K562 (cell line): Measurements from ENCODE around the gene CD72. TPM values are rescaled to one million over a fixed set of nuclear protein-coding genes. Genes with fewer than 3 reads are reported as not detected.

ENCODE experiments used
- ATAC-seq: fragments of 200-7000 bp; cut with Tn5 transposase; 3 replicates; pipeline ENCODE4 v1.9.1; 2020; ENCODE audit warnings: moderate library complexity
- BruUV-seq: library from RNA; stranded (reverse); fragments of 400-500 nt; replicated peaks from 2 replicates; lab custom pipeline; 2021; lab: Mats Ljungman, UMichigan
- CTCF ChIA-PET: fragments of 300-600 bp; formaldehyde crosslinking; extraction: SDS; loops from one replicate; lab custom pipeline; 2021; ENCODE audit warnings: low intra/inter-chr PET ratio; lab: Yijun Ruan, JAX
- POLR2A ChIA-PET: fragments of 300-600, 350-650 bp; sonication (Branson Sonifier 250); formaldehyde crosslinking; extraction: SDS; loops from one replicate; lab custom pipeline; 2021; ENCODE audit warnings: antibody characterized with exemption, inconsistent platforms; lab: Yijun Ruan, JAX
- DNase-seq, 4 experiments: peaks; one replicate each; pipeline versions ENCODE4 v3.0.0 to v3.0.0-alpha.2; 2011 to 2018; ENCODE audit warnings: low spot score in 3 of 4, mixed read lengths in 3 of 4; ENCODE audit errors: extremely low read depth in 1 of 4
- FAIRE-seq: peaks from 2 replicates; lab custom pipeline; 2011; peaks lifted over from hg19 to GRCh38; lab: Jason Lieb, UNC
- H2AFZ ChIP-seq: 2 replicates; pipeline ENCODE4 v1.6.0; 2011; ENCODE audit warnings: low read depth, low read length, control low read depth, inconsistent platforms
- H3K27ac ChIP-seq: fragments of 200-600 bp; 3 replicates; pipeline ENCODE4 v1.8.0; 2011; ENCODE audit warnings: low read depth, mild to moderate bottlenecking, control low read depth, inconsistent platforms, low read length, moderate library complexity, mixed read lengths; ENCODE audit errors: extremely low read depth
- H3K27me3 ChIP-seq, 2 experiments: fragments of 300-600 bp in 1 of 2; 2 replicates in 1 of 2; 3 replicates in 1 of 2; pipeline versions ENCODE4 v1.6.0 to v1.8.0; 2011; ENCODE audit warnings: inconsistent platforms in 2 of 2, low read length in 2 of 2, mild to moderate bottlenecking in 1 of 2, mixed read lengths in 1 of 2, moderate library complexity in 1 of 2; ENCODE audit not compliant: control insufficient read depth in 2 of 2, insufficient read depth in 2 of 2
- H3K36me3 ChIP-seq: fragments of 300-600 bp; 3 replicates; pipeline ENCODE4 v1.8.0; 2011; ENCODE audit warnings: mild to moderate bottlenecking, low read length, inconsistent platforms; ENCODE audit not compliant: control insufficient read depth, insufficient read depth
- H3K4me1 ChIP-seq, 2 experiments: fragments of 200-600 bp in 1 of 2; replicated peaks in 1 of 2; 2 replicates in 1 of 2; 3 replicates in 1 of 2; pipeline versions ENCODE4 v1.5.1 to v1.8.0; 2011; ENCODE audit warnings: inconsistent platforms in 2 of 2, low read length in 2 of 2, mild to moderate bottlenecking in 1 of 2, mixed read lengths in 1 of 2, moderate library complexity in 1 of 2; ENCODE audit not compliant: control insufficient read depth in 2 of 2, insufficient read depth in 2 of 2
- H3K4me2 ChIP-seq: 2 replicates; pipeline ENCODE4 v1.6.1; 2011; ENCODE audit warnings: low read length, control low read depth, inconsistent platforms, mixed read lengths; ENCODE audit not compliant: insufficient read depth
- H3K4me3 ChIP-seq: fragments of 200-600 bp; sonication (generic), shearing (Covaris generic); 2 replicates; pipeline ENCODE4 v1.5.1; 2016; ENCODE audit warnings: control low read depth, inconsistent platforms
- H3K79me2 ChIP-seq: fragments of 200-600 bp; 3 replicates; pipeline ENCODE4 v1.8.0; 2011; ENCODE audit warnings: low read length, inconsistent platforms; ENCODE audit not compliant: control insufficient read depth, insufficient read depth
- H3K9ac ChIP-seq, 2 experiments: 2 replicates each; pipeline versions ENCODE4 v1.6.0 to v1.6.1; 2011; ENCODE audit warnings: low read depth in 2 of 2, low read length in 2 of 2, control low read depth in 1 of 2, inconsistent platforms in 1 of 2, mild to moderate bottlenecking in 1 of 2, mixed read lengths in 1 of 2; ENCODE audit not compliant: insufficient read depth in 1 of 2
- H3K9me1 ChIP-seq: one replicate; pipeline ENCODE4 v1.6.0; 2011; ENCODE audit warnings: inconsistent platforms, mild to moderate bottlenecking, low read length, moderate library complexity; ENCODE audit not compliant: control insufficient read depth, insufficient read depth
- H3K9me3 ChIP-seq: replicated peaks from 2 replicates; pipeline ENCODE4 v1.5.1; 2011; ENCODE audit warnings: low read depth, low read length, inconsistent platforms; ENCODE audit not compliant: control insufficient read depth, insufficient read depth
- H4K20me1 ChIP-seq: replicated peaks from 2 replicates; pipeline ENCODE4 v1.6.1; 2011; ENCODE audit warnings: low read length, inconsistent platforms, mixed read lengths; ENCODE audit not compliant: control insufficient read depth, insufficient read depth
- BCLAF1 ChIP-seq, 2 experiments: fragments of 450-650 bp in 1 of 2; IDR thresholded peaks; 2 replicates each; pipeline ENCODE4 v1.6.1; 2011 to 2017; ENCODE audit warnings: low read depth in 2 of 2, antibody characterized with exemption in 1 of 2, borderline replicate concordance in 1 of 2, low read length in 1 of 2, mild to moderate bottlenecking in 1 of 2, mixed read lengths in 1 of 2; ENCODE audit not compliant: control insufficient read depth in 1 of 2
- CBX3 ChIP-seq, 2 experiments: IDR thresholded peaks; 1 replicate in 1 of 2; 2 replicates in 1 of 2; pipeline ENCODE4 v1.6.1; 2012; ENCODE audit warnings: inconsistent platforms in 2 of 2, low read length in 2 of 2, borderline replicate concordance in 1 of 2, control low read depth in 1 of 2
- CHD1 ChIP-seq: fragments of 200-600 bp; sonication (generic); IDR thresholded peaks from one replicate; pipeline ENCODE4 v1.6.1; 2012; ENCODE audit warnings: mild to moderate bottlenecking, moderate library complexity, low read length, inconsistent platforms
- CXXC5 ChIP-seq: fragments of 250-450 bp; sonication (Bioruptor Pico); IDR thresholded peaks from 2 replicates; pipeline ENCODE4 v1.8.0; 2022; ENCODE audit warnings: inconsistent platforms, mild to moderate bottlenecking, moderate library complexity
- DPF2 ChIP-seq: fragments of 450-650 bp; IDR thresholded peaks from 2 replicates; pipeline ENCODE4 v1.6.1; 2016
- MYNN ChIP-seq, 2 experiments: sonication (generic); formaldehyde crosslinking in 1 of 2; IDR thresholded peaks; 2 replicates each; pipeline versions ENCODE4 v1.5.0 to v1.6.1; 2016 to 2020; ENCODE audit warnings: antibody characterized with exemption in 1 of 2, missing genetic modification reagents in 1 of 2
- PHF8 ChIP-seq: fragments of 200-600 bp; sonication (generic); IDR thresholded peaks from 2 replicates; pipeline ENCODE4 v1.6.1; 2012; ENCODE audit warnings: mixed run types, mild to moderate bottlenecking, inconsistent platforms, low read length, moderate library complexity, borderline replicate concordance
- RBM34 ChIP-seq: fragments of 200-400 bp; formaldehyde crosslinking; IDR thresholded peaks from 2 replicates; pipeline ENCODE4 v1.6.1; 2018; ENCODE audit warnings: low read length, borderline replicate concordance; ENCODE audit not compliant: insufficient read depth
- RNF2 ChIP-seq: sonication (generic); IDR thresholded peaks from 2 replicates; pipeline ENCODE4 v1.6.1; 2016
- SREBF2 ChIP-seq: sonication (generic); formaldehyde crosslinking; IDR thresholded peaks from 2 replicates; pipeline ENCODE4 v1.4.0; 2020; ENCODE audit warnings: mild to moderate bottlenecking, missing genetic modification reagents
- ZNF407 ChIP-seq: fragments of 450-650 bp; IDR thresholded peaks from 2 replicates; pipeline ENCODE4 v1.6.1; 2016; ENCODE audit warnings: low read depth
- WGBS: fragments of 100-300 bp; shearing (Covaris generic); methylation state at CpG from one replicate; pipeline ENCODE4 v1.1.6; 2016; ENCODE audit warnings: low coverage, mixed read lengths; ENCODE audit not compliant: insufficient coverage; ENCODE audit errors: missing lambda C conversion rate; 5-methylcytosine and 5-hydroxymethylcytosine counted together
- in situ Hi-C: fragments of 300-500 bp; cut with MboI; formaldehyde crosslinking; loops from 4 replicates; pipeline ENCODE4 v1.15.0; 2018; ENCODE audit warnings: inconsistent platforms, mixed read lengths
- intact Hi-C: fragments of 100-400 bp; cut with micrococcal nuclease; formaldehyde crosslinking; loops from 2 replicates; pipeline ENCODE4 v1.14.2; 2022
- polyA plus RNA-seq, 8 experiments: library from polyadenylated mRNA; depleted of rRNA in 4 of 8; stranded (reverse) in 5 of 8; unstranded in 3 of 8; fragments of >200 nt; fragmentation: Nextera tagmentation in 2 of 8; fragmentation: Illumina TruSeq in 1 of 8; extraction: Ambion mirVana in 2 of 8; extraction: Trizol in 1 of 8; gene quantifications; 2 replicates each; pipeline versions ENCODE4 v1.2.1 to v1.2.3, GENCODE V29; 2011 to 2014; ENCODE audit warnings: inconsistent platforms in 1 of 8, missing spikeins in 1 of 8
- total RNA-seq, 7 experiments: library from RNA; depleted of rRNA in 6 of 7; stranded (reverse); fragments of >200 nt in 6 of 7; fragmentation: Illumina TruSeq in 2 of 7; extraction: Trizol in 2 of 7; gene quantifications; 2 replicates each; pipeline versions ENCODE4 v1.2.1 to v1.2.3, GENCODE V29; 2011 to 2021; ENCODE audit warnings: low replicate concordance in 1 of 7

CD72 gene
- total and polyA plus RNA-seq, 9 of the 15 experiments (the other 6 are each of a cell fraction or from before 2014, with no cell fraction given): 0.11 to 0.78 (median 0.27) TPM; not detected in 1

DNA sequence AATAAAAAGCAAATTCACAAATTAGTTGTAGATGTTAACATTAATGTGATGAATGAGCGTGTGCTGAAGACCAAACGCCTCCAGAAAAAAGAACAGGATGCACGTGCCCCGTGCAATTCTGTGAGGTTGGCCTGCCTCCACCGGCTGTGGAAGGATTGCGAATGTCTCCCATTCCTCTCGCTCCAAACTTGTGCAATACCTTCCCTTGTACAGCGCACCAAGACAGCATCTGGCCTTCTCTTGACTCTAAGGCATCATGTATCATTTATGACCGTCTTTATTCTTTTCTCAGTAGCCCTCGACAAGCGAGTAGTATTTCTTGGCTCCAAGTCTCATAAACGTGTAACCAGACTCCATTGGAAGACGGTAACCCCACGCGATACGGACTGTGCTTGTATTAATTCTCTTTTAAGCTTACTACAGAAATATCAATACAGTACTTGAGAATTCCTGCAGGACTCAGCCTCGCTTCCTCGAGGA is 14.7 kb downstream of the CD72 start:
- Histone ChIP-seq H3K9me3 (no peaks in the 10 kb centered on the region), H3K27ac (peak overlapping the region; percentile 87), H3K4me1 (peaks cover 2 to 34% of the 10 kb centered on the region in 2 experiments; a peak in 3 of 5 replicates), H3K27me3 (no peaks in the 10 kb centered on the region), H3K9me1 (no peaks in the 10 kb centered on the region), H2AFZ (peak overlapping the region; percentile 100), H3K4me3 (peak overlapping the region; percentile 32), H3K79me2 (0 out of 3 replicates have a peak, but pooled peaks cover 4% of the 10 kb centered on the region), H4K20me1 (no peaks in the 10 kb centered on the region), H3K4me2 (peak overlapping the region; percentile 80), H3K9ac (peak overlapping the region; percentile 65 to 76), H3K36me3 (peaks cover 4% of the 10 kb centered on the region; the same call in 1 of the 3 replicates)
- ChIA-PET POLR2A (interaction anchor here (0.6 to 1.0 kb wide), 6 partner anchors 14 to 849 kb away, joined by 3 to 4 read pairs (median 3); no protein-coding TSS in a partner anchor), CTCF (no interaction called here)
- in situ Hi-C loops (no loop called here), intact Hi-C loops (no loop called here)
- FAIRE-seq: no peak
- ATAC-seq: no peak
- WGBS: 53% methylated on average over 13 of the region's 18 CpGs
- no peak for DNase-seq
- BruUV-seq: TSS peak; percentile 82
- TF ChIP-seq ZNF407 (no peak), CXXC5 (CRISPR knock-in tag) (no peak), RNF2 (0 out of 2 replicates have a peak, but pooled peaks have one; percentile 35), CBX3 (IDR thresholded peaks at IDR 0.05; ENCODE audit: borderline replicate concordance in 1 of 2, low read length in 2 of 2) (no peak), DPF2 (no peak), MYNN (IDR thresholded peaks at IDR 0.05) (no peak), MYNN (CRISPR knock-in tag; IDR thresholded peaks at IDR 0.05) (no peak), SREBF2 (CRISPR knock-in tag) (no peak), BCLAF1 (IDR thresholded peaks at IDR 0.05; ENCODE audit: borderline replicate concordance in 1 of 2, control insufficient read depth in 1 of 2, low read depth in 2 of 2, low read length in 1 of 2) (no peak), RBM34 (no peak), CHD1 (no peak), PHF8 (peak; percentile 36; the same call in 1 of the 2 replicates)
